ENCODE results near the gene RAD9B. TPM values are rescaled to one million over a fixed set of nuclear protein-coding genes. Genes with fewer than 3 reads are reported as not detected.

RAD9B gene
- total and polyA plus RNA-seq, 10 of the 15 experiments (the other 5 are each of a cell fraction or from before 2014, with no cell fraction given): 0.54 to 2.0 (median 1.3) TPM

DNA sequence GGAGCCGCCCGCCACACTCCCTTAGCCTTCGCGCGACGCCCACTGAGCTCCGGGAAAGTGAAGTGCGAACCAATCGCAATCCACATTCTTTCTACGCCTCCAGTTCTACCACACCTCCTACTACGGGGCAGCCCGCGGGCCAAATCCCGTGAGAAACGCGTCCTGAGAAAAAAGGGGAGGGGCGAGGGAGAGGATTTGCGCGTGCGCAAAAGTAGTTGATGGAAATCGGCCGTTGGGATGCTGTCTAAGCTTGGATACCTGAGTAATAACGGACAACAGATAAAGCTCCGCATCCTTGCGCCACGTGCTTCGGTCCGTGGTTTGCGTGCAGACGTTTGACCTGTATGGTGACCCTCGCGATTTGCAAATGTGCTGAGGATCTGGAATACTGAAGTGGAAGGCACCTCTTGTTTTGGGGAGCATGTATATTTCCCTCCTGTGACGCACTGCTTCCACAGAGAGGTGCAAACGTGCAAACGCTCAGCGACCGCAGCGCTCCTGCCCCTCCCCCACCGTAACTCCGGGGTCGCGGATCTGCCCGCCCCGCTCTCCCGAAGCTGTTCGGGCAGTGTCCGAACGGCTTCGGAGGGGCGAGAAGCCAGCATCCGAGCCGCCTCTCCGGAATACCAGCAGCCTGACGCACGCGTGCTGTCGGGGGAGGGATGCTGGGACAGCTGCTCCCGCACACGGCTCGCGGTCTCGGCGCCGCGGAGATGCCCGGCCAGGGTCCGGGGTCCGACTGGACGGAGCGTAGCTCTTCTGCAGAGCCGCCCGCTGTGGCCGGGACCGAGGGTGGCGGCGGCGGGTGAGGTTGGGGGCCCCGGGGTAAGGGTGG, 33.7 kb upstream of the RAD9B start, which contains the start of the genes FAM216A and GPN3 (continued):
- TF ChIP-seq, protein P1, sequence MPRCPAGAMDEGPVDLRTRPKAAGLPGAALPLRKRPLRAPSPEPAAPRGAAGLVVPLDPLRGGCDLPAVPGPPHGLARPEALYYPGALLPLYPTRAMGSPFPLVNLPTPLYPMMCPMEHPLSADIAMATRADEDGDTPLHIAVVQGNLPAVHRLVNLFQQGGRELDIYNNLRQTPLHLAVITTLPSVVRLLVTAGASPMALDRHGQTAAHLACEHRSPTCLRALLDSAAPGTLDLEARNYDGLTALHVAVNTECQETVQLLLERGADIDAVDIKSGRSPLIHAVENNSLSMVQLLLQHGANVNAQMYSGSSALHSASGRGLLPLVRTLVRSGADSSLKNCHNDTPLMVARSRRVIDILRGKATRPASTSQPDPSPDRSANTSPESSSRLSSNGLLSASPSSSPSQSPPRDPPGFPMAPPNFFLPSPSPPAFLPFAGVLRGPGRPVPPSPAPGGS (IDR thresholded peaks at IDR 0.05; ENCODE audit: borderline replicate concordance, insufficient read depth, low read depth, low read length, poor library complexity, severe bottlenecking): peak; percentile 24
- TF ChIP-seq RCOR1 (conservative IDR thresholded peaks at IDR 0.05; ENCODE audit: low read depth, low read length) (0 out of 2 replicates have a peak, but pooled peaks have one; percentile 7), MEF2B (IDR thresholded peaks at IDR 0.05; ENCODE audit: partially characterized antibody, poor library complexity, severe bottlenecking) (peak; percentile 43), FOXK2 (IDR thresholded peaks at IDR 0.05) (no peak), ASH2L (IDR thresholded peaks at IDR 0.05; ENCODE audit: borderline replicate concordance, low read depth) (no peak), YY1 (IDR thresholded peaks at IDR 0.05; ENCODE audit: low read depth, low read length) (peak; percentile 61), EGR1 (IDR thresholded peaks at IDR 0.05; ENCODE audit: borderline replicate concordance in 1 of 2, low read depth in 2 of 2, low read length in 2 of 2) (peak in 1 of 2 experiments; percentile 59; a peak in 1 of 3 replicates), SUZ12 (IDR thresholded peaks at IDR 0.05; ENCODE audit: unreplicated experiment) (no peak), RUNX3 (IDR thresholded peaks at IDR 0.05; ENCODE audit: low read length) (peak; percentile 84), SIX5 (IDR thresholded peaks at IDR 0.05; ENCODE audit: low read depth, low read length, severe bottlenecking) (peak; percentile 25), RELA (IDR thresholded peaks at IDR 0.05; ENCODE audit: borderline replicate concordance, partially characterized antibody) (peak; percentile 46), ATF7 (IDR thresholded peaks at IDR 0.05; ENCODE audit: low read depth) (peak; percentile 66), BCL11A (IDR thresholded peaks at IDR 0.05; ENCODE audit: low read depth, low read length) (no peak), NR2F1 (conservative IDR thresholded peaks at IDR 0.05) (peak; percentile 93), SIN3A (IDR thresholded peaks at IDR 0.05; ENCODE audit: low read depth, low read length) (peak; percentile 84; the same call in 1 of the 2 replicates), TCF12 (IDR thresholded peaks at IDR 0.05; ENCODE audit: low read depth, low read length) (peak; percentile 54; the same call in 1 of the 2 replicates), HDAC2 (IDR thresholded peaks at IDR 0.05) (no peak), TAF1 (IDR thresholded peaks at IDR 0.05; ENCODE audit: borderline replicate concordance, low read depth, low read length) (peak; percentile 77; the same call in 1 of the 2 replicates), POLR2AphosphoS2 (IDR thresholded peaks at IDR 0.05; ENCODE audit: low read depth, low read length) (0 out of 2 replicates have a peak, but pooled peaks have one; percentile 13)
- TF ChIP-seq, protein P2, sequence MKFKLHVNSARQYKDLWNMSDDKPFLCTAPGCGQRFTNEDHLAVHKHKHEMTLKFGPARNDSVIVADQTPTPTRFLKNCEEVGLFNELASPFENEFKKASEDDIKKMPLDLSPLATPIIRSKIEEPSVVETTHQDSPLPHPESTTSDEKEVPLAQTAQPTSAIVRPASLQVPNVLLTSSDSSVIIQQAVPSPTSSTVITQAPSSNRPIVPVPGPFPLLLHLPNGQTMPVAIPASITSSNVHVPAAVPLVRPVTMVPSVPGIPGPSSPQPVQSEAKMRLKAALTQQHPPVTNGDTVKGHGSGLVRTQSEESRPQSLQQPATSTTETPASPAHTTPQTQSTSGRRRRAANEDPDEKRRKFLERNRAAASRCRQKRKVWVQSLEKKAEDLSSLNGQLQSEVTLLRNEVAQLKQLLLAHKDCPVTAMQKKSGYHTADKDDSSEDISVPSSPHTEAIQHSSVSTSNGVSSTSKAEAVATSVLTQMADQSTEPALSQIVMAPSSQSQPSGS (IDR thresholded peaks at IDR 0.05; ENCODE audit: low read length): no peak; the same call in 1 of the 2 replicates
- TF ChIP-seq, protein P3, sequence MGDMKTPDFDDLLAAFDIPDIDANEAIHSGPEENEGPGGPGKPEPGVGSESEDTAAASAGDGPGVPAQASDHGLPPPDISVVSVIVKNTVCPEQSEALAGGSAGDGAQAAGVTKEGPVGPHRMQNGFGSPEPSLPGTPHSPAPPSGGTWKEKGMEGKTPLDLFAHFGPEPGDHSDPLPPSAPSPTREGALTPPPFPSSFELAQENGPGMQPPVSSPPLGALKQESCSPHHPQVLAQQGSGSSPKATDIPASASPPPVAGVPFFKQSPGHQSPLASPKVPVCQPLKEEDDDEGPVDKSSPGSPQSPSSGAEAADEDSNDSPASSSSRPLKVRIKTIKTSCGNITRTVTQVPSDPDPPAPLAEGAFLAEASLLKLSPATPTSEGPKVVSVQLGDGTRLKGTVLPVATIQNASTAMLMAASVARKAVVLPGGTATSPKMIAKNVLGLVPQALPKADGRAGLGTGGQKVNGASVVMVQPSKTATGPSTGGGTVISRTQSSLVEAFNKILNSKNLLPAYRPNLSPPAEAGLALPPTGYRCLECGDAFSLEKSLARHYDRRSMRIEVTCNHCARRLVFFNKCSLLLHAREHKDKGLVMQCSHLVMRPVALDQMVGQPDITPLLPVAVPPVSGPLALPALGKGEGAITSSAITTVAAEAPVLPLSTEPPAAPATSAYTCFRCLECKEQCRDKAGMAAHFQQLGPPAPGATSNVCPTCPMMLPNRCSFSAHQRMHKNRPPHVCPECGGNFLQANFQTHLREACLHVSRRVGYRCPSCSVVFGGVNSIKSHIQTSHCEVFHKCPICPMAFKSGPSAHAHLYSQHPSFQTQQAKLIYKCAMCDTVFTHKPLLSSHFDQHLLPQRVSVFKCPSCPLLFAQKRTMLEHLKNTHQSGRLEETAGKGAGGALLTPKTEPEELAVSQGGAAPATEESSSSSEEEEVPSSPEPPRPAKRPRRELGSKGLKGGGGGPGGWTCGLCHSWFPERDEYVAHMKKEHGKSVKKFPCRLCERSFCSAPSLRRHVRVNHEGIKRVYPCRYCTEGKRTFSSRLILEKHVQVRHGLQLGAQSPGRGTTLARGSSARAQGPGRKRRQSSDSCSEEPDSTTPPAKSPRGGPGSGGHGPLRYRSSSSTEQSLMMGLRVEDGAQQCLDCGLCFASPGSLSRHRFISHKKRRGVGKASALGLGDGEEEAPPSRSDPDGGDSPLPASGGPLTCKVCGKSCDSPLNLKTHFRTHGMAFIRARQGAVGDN (IDR thresholded peaks at IDR 0.05): peak; percentile 7; the same call in 1 of the 2 replicates
- TF ChIP-seq, protein P4, sequence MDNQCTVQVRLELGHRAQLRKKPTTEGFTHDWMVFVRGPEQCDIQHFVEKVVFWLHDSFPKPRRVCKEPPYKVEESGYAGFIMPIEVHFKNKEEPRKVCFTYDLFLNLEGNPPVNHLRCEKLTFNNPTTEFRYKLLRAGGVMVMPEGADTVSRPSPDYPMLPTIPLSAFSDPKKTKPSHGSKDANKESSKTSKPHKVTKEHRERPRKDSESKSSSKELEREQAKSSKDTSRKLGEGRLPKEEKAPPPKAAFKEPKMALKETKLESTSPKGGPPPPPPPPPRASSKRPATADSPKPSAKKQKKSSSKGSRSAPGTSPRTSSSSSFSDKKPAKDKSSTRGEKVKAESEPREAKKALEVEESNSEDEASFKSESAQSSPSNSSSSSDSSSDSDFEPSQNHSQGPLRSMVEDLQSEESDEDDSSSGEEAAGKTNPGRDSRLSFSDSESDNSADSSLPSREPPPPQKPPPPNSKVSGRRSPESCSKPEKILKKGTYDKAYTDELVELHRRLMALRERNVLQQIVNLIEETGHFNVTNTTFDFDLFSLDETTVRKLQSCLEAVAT (IDR thresholded peaks at IDR 0.05): peak; percentile 67
